HG02678 (cell line): Measurements from ENCODE around the gene TLE1.
"Not testable (repeated sequence)": the region's sequence is repeated elsewhere in the genome, so short reads cannot be mapped to it uniquely, and the experiment has no call there.

Experiments
- ATAC-seq: cut with Tn5 transposase; IDR thresholded peaks from one replicate; pipeline ENCODE4 v1.9.1; 2021; ENCODE audit warnings: mild to moderate bottlenecking, moderate library complexity; ENCODE audit not compliant: unreplicated experiment

Gene TLE1

DNA sequence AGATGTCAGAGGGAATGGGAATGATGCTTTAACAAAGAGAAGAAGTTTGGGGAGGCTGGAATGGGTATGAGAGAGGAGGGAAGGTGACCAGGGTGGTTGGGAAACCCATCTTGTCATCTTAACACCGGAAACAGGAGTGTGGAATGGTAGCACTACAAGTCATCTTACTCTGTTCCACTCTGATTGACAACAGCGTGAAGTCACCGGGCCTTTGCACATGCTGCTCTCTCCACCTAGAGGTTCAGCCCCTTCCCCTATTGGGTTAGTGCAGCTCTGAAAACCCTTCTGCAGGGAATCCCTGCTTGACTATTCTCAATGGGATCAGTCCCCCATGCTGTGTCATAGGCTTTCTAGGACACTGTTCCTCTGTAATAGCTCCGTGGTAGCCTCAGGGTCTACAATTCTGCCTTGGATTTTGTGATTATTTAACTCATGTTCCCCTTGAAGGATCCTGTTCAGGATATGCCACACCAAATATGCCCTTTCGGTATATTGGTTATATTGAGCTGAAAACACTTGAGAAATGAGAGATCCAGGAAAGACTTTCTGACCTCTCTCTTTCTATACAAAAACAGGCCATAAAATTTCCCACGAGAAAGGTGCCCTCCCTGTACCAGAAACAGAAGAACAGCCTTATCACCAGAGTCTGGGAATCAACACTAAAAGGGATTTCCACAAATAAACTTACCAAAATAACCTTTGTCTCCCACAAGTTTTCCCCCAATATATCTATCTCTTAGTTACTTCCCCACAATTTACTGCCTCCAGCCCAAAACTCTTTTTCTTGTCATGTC lies 86.3 kb downstream of the TLE1 start:
- no peak for ATAC-seq

GRCh38 chr9:81601639-81602623 lies 87.4 kb downstream of the TLE1 start:
- ATAC-seq, result no peak

DNA sequence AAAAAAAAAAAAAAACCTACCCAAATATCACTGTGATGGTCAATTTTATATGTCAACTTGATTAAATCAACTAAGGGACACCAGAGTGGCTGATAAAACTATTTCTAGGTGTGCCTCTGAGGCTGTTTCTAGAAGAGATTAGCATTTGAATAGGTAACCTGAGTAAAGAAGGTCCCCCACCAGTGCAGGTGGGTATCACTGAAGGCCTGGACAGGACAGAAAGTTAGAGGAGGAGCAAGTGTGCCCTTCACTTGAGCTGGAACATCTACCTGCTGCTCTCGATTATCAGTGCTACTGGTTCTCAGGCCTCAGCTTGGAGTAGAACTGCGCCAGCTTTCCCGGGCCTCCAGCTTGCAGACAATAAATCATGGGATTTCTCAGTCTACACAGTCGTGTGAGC lies 88.7 kb downstream of the TLE1 start:
- no peak for ATAC-seq

- ATAC-seq, result no peak
Measured at GRCh38 chr9:81599837-81600236, 89.5 kb downstream of the TLE1 start.

GRCh38 chr9:81598811-81599210 lies 90.5 kb downstream of the TLE1 start:
- ATAC-seq, result no peak

GRCh38 chr9:81598123-81598497 lies 91.2 kb downstream of the TLE1 start:
- no peak for ATAC-seq

DNA sequence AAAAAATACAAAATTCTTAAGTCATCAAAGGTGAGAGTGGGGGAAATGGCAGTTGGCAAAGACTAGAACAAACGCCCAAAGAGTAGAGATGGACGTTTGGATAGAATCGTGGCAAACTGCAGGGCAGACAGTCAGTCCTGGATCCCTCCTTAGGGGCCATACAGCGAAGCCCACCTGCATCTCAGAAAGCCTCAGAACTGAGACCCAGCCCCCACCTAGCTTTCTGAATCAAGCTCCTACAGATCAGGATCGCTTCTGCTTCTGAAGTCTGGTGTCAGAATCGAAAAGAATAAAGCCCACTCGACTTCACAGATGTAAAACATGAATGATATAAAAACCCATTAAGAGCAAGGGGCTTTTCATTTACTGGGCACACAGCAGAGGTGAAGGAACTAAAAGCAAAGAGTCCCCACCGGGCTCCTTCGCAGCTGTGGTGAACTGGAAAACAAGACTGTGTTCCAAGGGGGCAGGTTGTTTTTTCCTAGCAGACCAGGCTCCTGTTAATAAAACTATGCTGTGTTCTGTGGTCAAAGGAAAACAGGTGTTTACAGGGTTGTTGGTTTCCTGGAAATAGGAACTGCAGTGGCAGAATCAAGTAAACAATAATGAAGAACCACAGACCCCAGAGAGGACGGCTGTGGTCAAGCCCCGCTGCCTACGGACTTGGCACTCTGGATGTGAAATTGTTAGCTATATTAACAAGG lies 91.8 kb downstream of the TLE1 start:
- ATAC-seq, result no peak

GRCh38 chr9:81596679-81597418 lies 92.5 kb downstream of the TLE1 start:
- no peak for ATAC-seq

- no peak for ATAC-seq
Measured at GRCh38 chr9:81595887-81596543, 93.3 kb downstream of the TLE1 start.

DNA sequence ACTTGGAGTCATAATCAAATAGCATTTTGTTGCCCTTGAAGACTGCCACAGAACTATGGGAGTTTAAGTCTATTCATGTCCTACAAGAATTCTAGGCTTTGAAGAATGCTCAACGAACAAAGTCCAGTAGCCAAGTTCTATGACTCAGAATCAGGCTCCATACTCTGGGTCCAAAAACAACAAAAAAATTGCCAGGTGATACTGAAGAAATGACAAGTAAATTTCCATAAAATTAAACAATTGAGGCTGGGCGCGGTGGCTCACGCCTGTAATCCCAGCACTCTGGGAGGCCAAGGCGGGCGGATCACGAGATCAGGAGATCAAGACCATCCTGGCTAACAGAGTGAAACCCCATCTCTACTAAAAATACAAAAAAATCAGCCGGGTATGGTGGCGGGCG lies 94.1 kb downstream of the TLE1 start:
- not testable (repeated sequence) for ATAC-seq

GRCh38 chr9:81594415-81594814 lies 94.9 kb downstream of the TLE1 start:
- no peak for ATAC-seq

DNA sequence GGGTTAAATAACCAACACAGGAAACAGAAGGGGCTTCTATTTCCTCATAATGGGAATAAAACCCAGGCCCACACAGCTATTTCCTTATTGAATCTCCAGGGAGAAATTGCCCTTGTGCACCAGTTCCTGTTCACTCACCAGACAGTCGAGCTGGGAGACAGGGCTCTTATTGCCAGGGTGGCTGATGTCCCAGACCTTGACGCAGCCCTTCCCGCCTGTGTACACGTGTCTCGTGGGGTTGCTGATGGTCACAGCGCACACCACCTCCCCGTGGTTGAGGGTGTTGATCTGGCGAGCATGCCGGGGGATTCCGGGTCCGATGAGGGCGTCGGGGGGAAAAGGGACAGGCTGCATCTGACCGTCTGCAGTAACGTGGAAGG lies 96.5 kb downstream of the TLE1 start:
- no peak for ATAC-seq

- ATAC-seq, result no peak
Measured at GRCh38 chr9:81591791-81592190, 97.6 kb downstream of the TLE1 start.

DNA sequence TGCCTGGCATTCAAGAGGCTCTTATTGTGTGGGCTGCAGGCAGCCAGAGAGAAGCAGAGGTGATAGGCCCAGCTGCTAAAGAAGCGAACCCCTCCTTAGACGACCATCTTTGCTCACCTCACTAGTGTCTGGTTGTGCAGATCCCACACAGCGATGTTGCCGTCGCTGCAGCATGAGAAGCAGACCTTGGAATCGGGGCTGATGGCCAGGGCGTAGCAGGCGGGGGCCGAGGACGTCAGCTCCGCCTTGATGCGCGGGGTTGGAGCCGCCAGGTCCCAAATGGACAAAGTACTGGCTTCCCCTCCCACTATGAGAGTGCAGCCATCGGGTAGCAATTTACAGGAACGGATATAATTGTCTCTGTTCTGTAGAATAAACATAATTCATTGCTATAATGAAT lies 98.7 kb downstream of the TLE1 start:
- no peak for ATAC-seq

DNA sequence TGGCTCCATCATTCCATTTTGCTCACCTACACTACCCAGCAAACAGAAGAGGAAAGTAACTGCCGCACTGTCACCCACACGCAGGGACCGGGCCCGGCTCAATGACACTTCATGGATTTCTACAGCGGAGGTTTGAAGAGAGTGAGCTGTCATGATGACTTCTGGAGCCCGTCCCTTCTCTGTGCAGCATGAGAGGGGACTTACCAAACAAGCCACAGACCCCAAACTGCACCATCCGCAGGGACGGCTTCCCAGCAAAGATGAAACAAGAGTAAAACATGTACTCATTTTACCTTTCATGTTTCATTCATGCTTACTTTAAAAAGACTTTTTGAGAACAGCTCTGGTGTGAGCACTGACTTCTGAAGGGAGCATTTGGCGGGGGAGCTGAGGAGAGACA lies 99.5 kb downstream of the TLE1 start:
- no peak for ATAC-seq

GRCh38 chr9:81589392-81589791 lies 100.0 kb downstream of the TLE1 start:
- no peak for ATAC-seq

- no peak for ATAC-seq
Measured at GRCh38 chr9:81588148-81588871, 101.0 kb downstream of the TLE1 start.

DNA sequence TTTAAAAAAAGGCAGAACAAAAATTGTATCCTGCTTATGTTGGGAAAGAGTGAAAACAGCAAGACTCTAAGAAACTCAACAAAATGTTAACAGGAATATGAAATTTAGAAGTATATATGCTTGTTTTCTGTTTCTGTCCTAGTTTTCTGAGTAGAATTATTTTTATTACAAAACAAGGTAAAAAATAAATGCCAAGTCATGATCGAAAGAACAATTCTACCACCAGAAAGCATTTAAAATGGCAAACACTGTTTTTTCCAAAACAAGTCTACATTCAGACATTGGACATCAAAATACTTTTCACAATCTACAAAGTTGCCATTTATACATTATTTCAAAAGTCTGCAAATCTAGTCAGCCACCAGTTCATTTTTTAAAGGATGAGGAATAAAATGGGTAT lies 102.6 kb downstream of the TLE1 start:
- ATAC-seq, result no peak

GRCh38 chr9:81585191-81585763 lies 104.1 kb downstream of the TLE1 start:
- ATAC-seq, result no peak
